ENCODE measurements around the gene CNOT2.

DNA sequence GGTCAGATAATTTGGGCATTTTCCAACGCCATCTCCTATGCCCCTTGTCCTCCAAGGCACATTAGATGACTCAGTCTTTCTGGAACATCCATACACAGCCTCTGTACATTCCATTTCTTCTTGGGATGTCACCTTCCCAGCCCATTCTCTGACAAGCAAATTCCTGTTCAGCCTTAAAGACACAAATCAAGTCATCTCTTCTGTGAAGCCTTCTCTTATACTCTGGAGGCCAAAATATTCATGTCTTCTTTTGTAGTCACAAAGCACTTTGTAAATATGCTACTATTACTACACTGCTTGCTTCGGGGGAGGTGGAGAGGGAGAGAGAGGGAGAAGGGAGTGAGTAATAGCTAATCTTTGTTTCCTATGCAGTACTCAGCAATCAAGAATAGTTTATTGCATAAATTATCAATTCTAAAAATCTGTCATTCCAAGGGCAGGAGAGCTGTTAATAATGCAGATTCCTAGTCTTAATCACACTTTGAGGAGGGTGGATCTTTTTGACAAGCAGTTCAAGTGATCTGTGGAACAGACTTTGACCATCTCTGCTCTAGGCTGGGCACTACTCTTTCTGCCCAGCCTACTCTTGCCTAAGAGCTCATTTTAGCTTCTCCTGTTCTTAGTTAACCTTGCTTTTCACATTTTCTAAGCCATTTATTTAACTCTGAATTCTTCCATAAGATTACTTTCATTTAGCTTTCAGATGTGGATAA lies 150.7 kb downstream of the CNOT2 start:
- TF ChIP-seq, protein P1, sequence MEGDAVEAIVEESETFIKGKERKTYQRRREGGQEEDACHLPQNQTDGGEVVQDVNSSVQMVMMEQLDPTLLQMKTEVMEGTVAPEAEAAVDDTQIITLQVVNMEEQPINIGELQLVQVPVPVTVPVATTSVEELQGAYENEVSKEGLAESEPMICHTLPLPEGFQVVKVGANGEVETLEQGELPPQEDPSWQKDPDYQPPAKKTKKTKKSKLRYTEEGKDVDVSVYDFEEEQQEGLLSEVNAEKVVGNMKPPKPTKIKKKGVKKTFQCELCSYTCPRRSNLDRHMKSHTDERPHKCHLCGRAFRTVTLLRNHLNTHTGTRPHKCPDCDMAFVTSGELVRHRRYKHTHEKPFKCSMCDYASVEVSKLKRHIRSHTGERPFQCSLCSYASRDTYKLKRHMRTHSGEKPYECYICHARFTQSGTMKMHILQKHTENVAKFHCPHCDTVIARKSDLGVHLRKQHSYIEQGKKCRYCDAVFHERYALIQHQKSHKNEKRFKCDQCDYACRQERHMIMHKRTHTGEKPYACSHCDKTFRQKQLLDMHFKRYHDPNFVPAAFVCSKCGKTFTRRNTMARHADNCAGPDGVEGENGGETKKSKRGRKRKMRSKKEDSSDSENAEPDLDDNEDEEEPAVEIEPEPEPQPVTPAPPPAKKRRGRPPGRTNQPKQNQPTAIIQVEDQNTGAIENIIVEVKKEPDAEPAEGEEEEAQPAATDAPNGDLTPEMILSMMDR (IDR thresholded peaks at IDR 0.05), result no peak
- TF ChIP-seq ZFX (IDR thresholded peaks at IDR 0.05; ENCODE audit: borderline replicate concordance), result no peak
